GM21619 (cell line): ENCODE data around the gene PIWIL4.
"Not testable (repeated sequence)": the region's sequence is repeated elsewhere in the genome, so short reads cannot be mapped to it uniquely, and the experiment has no call there.

Source experiments
- ATAC-seq: cut with Tn5 transposase; IDR thresholded peaks from one replicate; pipeline ENCODE4 v1.9.1; 2021; ENCODE audit not compliant: unreplicated experiment

PIWIL4 gene

GRCh38 chr11:94635072-94635471 is 67.9 kb downstream of the PIWIL4 start:
- no peak for ATAC-seq

GRCh38 chr11:94636388-94636949 is 69.3 kb downstream of the PIWIL4 start:
- no peak for ATAC-seq

GRCh38 chr11:94638301-94638901 is 71.2 kb downstream of the PIWIL4 start:
- no peak for ATAC-seq

- ATAC-seq: no peak
These were observed 71.8 kb downstream of the PIWIL4 start for GRCh38 chr11:94638902-94639373.

GRCh38 chr11:94639901-94640721 is 72.9 kb downstream of the PIWIL4 start:
- ATAC-seq: no peak

- no peak for ATAC-seq
These were observed 74.1 kb downstream of the PIWIL4 start for GRCh38 chr11:94641167-94641761.

- not testable (repeated sequence) for ATAC-seq
These were observed 76.0 kb downstream of the PIWIL4 start for GRCh38 chr11:94643186-94643585.

- ATAC-seq: no peak
These were observed 80.8 kb downstream of the PIWIL4 start for GRCh38 chr11:94647926-94648325.

GRCh38 chr11:94648789-94649188 is 81.6 kb downstream of the PIWIL4 start:
- ATAC-seq: no peak

GRCh38 chr11:94649254-94649653 is 82.1 kb downstream of the PIWIL4 start:
- no peak for ATAC-seq

GRCh38 chr11:94649964-94650623 is 82.9 kb downstream of the PIWIL4 start:
- no peak for ATAC-seq

- ATAC-seq: no peak
These were observed 83.6 kb downstream of the PIWIL4 start for GRCh38 chr11:94650756-94651155.

- no peak for ATAC-seq
These were observed 85.6 kb downstream of the PIWIL4 start for GRCh38 chr11:94652735-94653284.

GRCh38 chr11:94653561-94653960 is 86.4 kb downstream of the PIWIL4 start:
- no peak for ATAC-seq

- ATAC-seq: no peak
These were observed 87.0 kb downstream of the PIWIL4 start for GRCh38 chr11:94654201-94654600.

GRCh38 chr11:94655291-94655690 is 88.1 kb downstream of the PIWIL4 start:
- no peak for ATAC-seq

GRCh38 chr11:94655956-94656355 is 88.8 kb downstream of the PIWIL4 start:
- no peak for ATAC-seq

GRCh38 chr11:94656968-94657367 is 89.8 kb downstream of the PIWIL4 start:
- ATAC-seq: no peak

GRCh38 chr11:94657629-94658028 is 90.5 kb downstream of the PIWIL4 start:
- ATAC-seq: no peak

GRCh38 chr11:94658386-94658785 is 91.2 kb downstream of the PIWIL4 start:
- no peak for ATAC-seq

- ATAC-seq: no peak
These were observed 91.7 kb downstream of the PIWIL4 start for GRCh38 chr11:94658888-94659287.
